ENCODE measurements around the gene PATE2. TPM values are rescaled to one million over a fixed set of nuclear protein-coding genes. Genes with fewer than 3 reads are reported as not detected.

PATE2 gene
- total RNA-seq, 1 donor from 2014 or later: not detected

- Mint-ChIP-seq H3K27me3 (ENCODE audit: low read depth) (peaks cover 16% of the 10 kb centered on the region), H3K9me3 (ENCODE audit: low read depth) (no peaks in the 10 kb centered on the region), H3K36me3 (ENCODE audit: low read depth) (no peaks in the 10 kb centered on the region), H3K4me3 (ENCODE audit: unreplicated experiment) (no peak overlapping the region), H3K4me1 (ENCODE audit: low read depth) (no peaks in the 10 kb centered on the region), H3K27ac (ENCODE audit: unreplicated experiment) (no peak overlapping the region)
- TF ChIP-seq, protein P1, sequence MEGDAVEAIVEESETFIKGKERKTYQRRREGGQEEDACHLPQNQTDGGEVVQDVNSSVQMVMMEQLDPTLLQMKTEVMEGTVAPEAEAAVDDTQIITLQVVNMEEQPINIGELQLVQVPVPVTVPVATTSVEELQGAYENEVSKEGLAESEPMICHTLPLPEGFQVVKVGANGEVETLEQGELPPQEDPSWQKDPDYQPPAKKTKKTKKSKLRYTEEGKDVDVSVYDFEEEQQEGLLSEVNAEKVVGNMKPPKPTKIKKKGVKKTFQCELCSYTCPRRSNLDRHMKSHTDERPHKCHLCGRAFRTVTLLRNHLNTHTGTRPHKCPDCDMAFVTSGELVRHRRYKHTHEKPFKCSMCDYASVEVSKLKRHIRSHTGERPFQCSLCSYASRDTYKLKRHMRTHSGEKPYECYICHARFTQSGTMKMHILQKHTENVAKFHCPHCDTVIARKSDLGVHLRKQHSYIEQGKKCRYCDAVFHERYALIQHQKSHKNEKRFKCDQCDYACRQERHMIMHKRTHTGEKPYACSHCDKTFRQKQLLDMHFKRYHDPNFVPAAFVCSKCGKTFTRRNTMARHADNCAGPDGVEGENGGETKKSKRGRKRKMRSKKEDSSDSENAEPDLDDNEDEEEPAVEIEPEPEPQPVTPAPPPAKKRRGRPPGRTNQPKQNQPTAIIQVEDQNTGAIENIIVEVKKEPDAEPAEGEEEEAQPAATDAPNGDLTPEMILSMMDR (IDR thresholded peaks at IDR 0.05): no peak
- no peak for DNase-seq (ENCODE audit: low spot score)
These were observed 5.7 kb downstream of the PATE2 start for GRCh38 chr11:125772834-125773505.

GRCh38 chr11:125770583-125770982, 8.0 kb downstream of the PATE2 start:
- no peak overlapping the region for H3K27ac Mint-ChIP-seq (ENCODE audit: unreplicated experiment)
- TF ChIP-seq, protein P1 (IDR thresholded peaks at IDR 0.05): no peak
- no peak for DNase-seq (ENCODE audit: low spot score)
- H3K4me3 Mint-ChIP-seq (ENCODE audit: unreplicated experiment): no peak overlapping the region
- H3K27me3 Mint-ChIP-seq (ENCODE audit: low read depth): peaks cover 24% of the 10 kb centered on the region
- H3K36me3 Mint-ChIP-seq (ENCODE audit: low read depth): no peaks in the 10 kb centered on the region
- no peaks in the 10 kb centered on the region for H3K4me1 Mint-ChIP-seq (ENCODE audit: low read depth)
- no peaks in the 10 kb centered on the region for H3K9me3 Mint-ChIP-seq (ENCODE audit: low read depth)

- H3K27me3 Mint-ChIP-seq (ENCODE audit: low read depth): peaks cover 25% of the 10 kb centered on the region
- H3K9me3 Mint-ChIP-seq (ENCODE audit: low read depth): no peaks in the 10 kb centered on the region
- H3K36me3 Mint-ChIP-seq (ENCODE audit: low read depth): no peaks in the 10 kb centered on the region
- no peak overlapping the region for H3K4me3 Mint-ChIP-seq (ENCODE audit: unreplicated experiment)
- H3K4me1 Mint-ChIP-seq (ENCODE audit: low read depth): no peaks in the 10 kb centered on the region
- TF ChIP-seq, protein P1 (IDR thresholded peaks at IDR 0.05): no peak
- no peak overlapping the region for H3K27ac Mint-ChIP-seq (ENCODE audit: unreplicated experiment)
- no peak for DNase-seq (ENCODE audit: low spot score)
These were observed 10.1 kb downstream of the PATE2 start for GRCh38 chr11:125768336-125769046.

- H3K4me1 Mint-ChIP-seq (ENCODE audit: low read depth): no peaks in the 10 kb centered on the region
- H3K9me3 Mint-ChIP-seq (ENCODE audit: low read depth): no peaks in the 10 kb centered on the region
- TF ChIP-seq, protein P1 (IDR thresholded peaks at IDR 0.05): no peak
- no peaks in the 10 kb centered on the region for H3K36me3 Mint-ChIP-seq (ENCODE audit: low read depth)
- no peak overlapping the region for H3K4me3 Mint-ChIP-seq (ENCODE audit: unreplicated experiment)
- H3K27me3 Mint-ChIP-seq (ENCODE audit: low read depth): peaks cover 24% of the 10 kb centered on the region
- H3K27ac Mint-ChIP-seq (ENCODE audit: unreplicated experiment): no peak overlapping the region
- DNase-seq (ENCODE audit: low spot score): no peak
These were observed 12.4 kb downstream of the PATE2 start for GRCh38 chr11:125766251-125766650.

DNA sequence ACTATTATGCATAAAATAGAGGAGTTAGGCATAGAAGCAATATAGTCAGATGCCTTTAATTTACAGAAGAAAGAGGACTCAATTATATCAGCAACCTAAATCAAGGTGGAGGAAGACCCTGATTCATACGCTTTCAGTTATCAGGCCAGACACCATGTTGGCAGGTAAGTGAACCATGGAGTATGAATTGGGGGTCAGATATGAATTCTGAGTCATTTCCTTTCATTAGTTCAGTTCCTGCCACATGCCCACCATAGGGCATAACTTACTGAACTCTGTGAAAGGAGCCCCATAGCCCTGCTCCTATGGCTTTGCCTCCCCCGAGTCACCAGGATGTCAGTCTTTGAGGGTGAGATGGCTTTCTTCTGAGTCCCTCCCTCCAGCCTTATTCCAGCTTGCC, 15.1 kb downstream of the PATE2 start:
- Mint-ChIP-seq H3K27me3 (ENCODE audit: low read depth) (peaks cover 28% of the 10 kb centered on the region), H3K36me3 (ENCODE audit: low read depth) (peaks cover 3% of the 10 kb centered on the region), H3K9me3 (ENCODE audit: low read depth) (peaks cover 23% of the 10 kb centered on the region), H3K27ac (ENCODE audit: unreplicated experiment) (no peak overlapping the region), H3K4me1 (ENCODE audit: low read depth) (no peaks in the 10 kb centered on the region), H3K4me3 (ENCODE audit: unreplicated experiment) (no peak overlapping the region)
- no peak for DNase-seq (ENCODE audit: low spot score)
- TF ChIP-seq, protein P1 (IDR thresholded peaks at IDR 0.05): no peak
